IPS DF 19.7 (cell line): ENCODE data around the gene PRKCZ.

ENCODE experiments used
- DNase-seq: peaks from one replicate; pipeline ENCODE4 v3.0.0-alpha.2; 2013; ENCODE audit warnings: low read depth, low spot score

Gene PRKCZ

GRCh38 chr1:2209400-2210083 is 159.3 kb downstream of the PRKCZ start:
- DNase-seq = no peak

DNA sequence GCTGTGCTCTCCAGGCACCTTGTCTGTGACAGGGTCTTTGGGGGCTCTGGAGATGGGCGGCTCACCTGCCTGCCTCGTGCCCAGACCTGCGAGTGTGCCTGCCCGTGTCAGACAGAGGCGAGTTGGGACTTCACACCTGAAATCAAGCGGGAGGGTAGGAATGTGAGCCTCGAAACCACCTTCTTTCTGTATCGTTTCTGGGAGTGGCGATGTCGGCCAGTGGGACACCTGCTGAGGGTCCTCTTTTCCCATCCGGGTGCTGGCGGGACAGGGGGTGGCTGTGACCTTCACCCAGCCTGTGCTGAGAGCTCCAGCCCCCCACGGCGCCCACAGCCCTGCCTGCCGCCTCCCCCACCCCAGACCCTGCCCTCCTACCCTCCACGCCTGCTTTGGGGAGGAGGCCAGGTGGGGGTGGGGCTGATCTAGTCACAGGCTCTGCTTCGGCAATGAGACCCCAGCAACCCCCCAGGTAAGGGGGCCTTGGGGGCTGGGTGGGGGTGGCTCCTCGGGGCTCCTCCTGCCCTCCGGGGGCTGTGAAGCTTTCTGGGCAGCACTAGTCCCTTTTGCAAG is 160.0 kb downstream of the PRKCZ start:
- DNase-seq = no peak

- DNase-seq = no peak
Observed at GRCh38 chr1:2210786-2211185, 160.6 kb downstream of the PRKCZ start.

DNA sequence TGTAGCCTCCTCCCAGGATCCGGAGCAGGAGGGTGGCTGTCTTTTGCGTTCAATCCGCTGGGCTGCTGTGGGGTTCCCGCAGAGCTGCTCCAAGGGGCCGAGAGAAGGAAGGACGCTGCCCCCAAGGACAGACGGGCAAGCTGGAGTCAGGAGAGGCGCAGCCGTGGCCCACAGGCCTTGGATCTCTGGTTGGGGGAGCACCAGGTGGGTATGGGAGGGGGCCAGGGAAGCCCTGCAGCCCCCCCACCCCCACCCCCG is 162.0 kb downstream of the PRKCZ start:
- no peak for DNase-seq

GRCh38 chr1:2212532-2213491 is 162.6 kb downstream of the PRKCZ start:
- DNase-seq = no peak

DNA sequence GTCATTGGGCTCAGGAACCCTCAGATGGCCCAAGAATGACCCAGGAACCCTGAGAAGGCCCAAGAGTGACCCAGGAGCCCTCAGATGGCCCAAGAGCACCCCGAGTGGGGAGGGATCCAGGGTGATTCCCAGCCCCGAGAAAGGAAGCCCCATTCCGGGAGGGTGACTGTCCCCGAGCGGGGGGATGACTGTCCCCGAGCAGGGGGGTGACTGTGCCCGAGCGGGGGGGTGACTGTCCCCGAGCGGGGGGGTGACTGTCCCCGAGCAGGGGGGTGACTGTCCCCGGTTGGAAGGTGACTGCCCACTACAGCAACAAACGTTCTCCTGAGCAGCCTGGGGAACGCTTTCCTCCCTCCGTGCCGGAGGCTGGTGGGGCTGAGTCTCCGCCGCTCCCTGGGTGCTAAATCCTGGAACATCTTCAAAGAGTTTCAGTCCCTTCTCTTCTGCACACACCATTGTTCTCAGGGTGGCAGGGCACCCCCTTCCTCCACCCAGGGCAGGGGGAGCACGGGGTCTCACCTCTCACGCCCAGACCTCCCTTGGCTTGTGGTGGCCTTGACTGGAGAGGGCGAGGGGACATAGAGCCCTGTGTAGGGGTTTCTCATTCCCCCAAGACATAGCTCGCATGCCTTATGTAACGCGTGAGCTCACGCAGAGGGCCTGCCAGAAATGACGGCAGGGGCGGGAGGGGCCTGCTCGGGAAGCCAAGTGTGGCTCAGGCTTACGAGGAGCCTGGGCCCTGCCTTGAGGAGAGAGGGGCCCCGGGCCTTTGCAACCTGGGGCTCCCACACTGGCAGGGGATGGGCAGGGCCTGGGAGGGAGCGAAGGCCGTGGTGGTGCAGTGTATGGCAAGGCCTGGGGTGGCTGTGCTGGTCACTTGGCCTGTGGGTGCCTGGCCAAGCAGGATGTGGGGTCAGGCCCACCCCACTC is 163.6 kb downstream of the PRKCZ start:
- DNase-seq = no peak

- no peak for DNase-seq
Observed at GRCh38 chr1:2214541-2215241, 164.5 kb downstream of the PRKCZ start.

GRCh38 chr1:2215329-2215728 is 165.1 kb downstream of the PRKCZ start:
- DNase-seq = no peak

DNA sequence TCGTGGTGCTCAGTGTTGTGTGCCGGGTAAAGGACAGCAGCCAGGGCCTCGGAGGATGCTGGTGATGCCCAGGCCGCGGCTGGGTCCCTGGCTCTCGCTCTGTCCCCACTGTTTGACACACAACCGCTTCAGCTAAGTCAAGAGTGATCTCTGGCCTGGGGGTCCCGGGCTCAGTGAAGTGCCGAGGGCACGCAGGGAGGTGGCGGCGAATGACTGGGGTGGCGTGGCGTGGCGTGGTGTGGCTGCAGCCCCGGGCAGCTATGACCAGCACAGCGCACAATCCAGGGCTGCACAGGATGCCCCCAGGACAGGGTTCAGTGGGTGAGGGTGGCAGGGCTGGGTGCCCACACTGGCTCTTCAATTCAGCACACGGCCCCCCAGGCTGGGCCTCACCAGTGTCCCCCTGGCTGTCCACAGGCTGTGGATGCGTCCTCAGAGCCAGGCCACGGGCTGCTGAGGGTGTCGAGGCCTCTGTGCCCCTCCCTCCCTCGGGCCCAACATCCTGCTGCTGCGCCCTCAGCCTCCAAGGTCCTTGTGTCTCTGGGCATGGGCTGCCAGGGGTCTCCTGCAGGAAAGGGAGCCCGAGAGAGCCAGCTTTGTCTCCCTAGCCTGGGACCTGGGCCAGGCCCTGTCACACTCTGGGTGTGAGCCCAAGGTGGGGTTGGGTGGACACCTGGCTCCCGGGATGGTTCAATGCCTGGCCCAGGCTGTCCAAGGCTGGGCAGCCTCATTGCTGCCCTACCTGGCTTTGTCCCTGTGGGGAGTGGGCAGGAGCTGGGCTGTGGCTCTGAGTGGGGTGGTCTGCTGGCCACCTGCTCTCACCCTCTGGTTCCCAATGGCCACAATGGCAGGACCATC is 165.9 kb downstream of the PRKCZ start:
- no peak for DNase-seq

- DNase-seq = no peak
Observed at GRCh38 chr1:2216767-2217058, 166.5 kb downstream of the PRKCZ start.

DNA sequence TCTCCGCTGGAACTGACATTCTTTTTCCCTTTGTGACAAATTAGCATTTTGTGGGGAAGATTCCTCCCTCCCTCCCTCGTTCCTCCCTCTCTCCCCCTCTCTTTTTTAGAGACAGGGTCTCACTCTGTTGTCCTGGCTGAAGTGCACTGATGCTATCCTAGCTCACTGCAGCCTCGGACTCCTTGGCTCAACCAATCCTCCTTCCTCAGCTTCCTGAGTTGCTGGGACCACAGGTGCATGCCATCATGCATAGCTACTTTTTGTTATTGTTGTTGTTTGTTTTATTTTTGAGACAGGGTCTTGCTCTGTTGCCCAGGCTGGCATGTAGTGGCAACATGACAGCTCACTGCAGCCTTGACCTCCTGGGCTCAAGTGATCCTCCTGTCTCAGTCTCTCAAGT is 171.1 kb downstream of the PRKCZ start:
- DNase-seq = no peak

DNA sequence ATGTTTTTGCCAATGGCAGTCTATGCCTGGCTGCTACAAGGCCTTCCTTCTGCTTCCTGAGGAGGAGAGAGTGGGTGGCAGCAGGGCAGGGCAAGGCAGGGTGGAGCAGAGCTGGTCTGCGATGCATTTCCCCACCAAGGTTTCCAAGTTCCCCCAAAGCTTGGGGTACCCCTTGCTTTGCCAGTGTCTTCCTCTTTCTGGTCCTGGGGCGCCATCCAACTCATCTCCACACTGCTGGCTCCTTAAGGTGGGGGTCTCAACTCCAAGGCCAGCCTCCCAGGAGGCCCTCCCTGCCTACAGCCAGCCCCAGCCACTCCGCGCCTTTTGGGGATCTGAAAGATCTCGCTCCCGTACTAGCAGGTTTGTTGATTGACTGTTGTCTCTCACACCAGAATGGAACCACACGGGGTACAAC is 174.0 kb downstream of the PRKCZ start:
- no peak for DNase-seq

DNA sequence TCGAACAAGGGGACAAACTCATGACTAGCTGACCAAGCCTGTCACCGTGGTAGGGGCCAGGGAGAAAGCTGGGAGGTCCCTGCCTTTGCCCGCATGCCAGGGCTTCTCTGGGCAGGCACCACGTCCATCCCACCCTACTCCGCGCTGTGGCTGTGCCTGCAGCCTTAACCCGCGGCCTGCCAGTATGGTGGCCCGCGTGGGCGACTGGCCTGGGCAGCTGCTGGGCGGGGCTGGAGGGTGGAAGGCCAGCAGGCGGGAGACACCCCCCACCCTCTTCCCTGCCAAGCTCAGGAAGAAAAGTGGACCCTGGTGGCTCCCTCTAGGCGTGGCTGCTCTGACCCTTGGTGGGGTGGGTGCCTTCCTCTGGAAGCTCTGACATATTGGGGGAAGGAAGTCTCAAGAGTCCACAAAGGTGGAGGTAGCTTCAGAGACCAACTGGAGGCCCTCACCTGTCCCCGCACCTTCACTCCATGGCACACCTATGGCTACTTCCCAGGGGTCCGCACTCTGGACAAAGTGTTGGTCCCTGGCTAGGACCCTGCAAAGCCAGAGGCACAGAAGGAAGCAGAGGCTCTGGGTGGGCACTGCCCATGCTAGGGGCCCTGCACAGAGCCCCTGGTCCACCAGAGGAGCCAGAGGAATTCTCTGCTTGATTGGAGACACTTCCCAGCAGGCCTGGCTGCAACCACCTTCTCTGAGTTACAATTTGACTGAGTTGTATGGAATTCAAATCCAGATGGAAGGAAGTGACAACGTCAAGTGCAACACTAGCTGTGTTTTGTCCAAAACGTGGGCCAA is 174.6 kb downstream of the PRKCZ start:
- DNase-seq = no peak

DNA sequence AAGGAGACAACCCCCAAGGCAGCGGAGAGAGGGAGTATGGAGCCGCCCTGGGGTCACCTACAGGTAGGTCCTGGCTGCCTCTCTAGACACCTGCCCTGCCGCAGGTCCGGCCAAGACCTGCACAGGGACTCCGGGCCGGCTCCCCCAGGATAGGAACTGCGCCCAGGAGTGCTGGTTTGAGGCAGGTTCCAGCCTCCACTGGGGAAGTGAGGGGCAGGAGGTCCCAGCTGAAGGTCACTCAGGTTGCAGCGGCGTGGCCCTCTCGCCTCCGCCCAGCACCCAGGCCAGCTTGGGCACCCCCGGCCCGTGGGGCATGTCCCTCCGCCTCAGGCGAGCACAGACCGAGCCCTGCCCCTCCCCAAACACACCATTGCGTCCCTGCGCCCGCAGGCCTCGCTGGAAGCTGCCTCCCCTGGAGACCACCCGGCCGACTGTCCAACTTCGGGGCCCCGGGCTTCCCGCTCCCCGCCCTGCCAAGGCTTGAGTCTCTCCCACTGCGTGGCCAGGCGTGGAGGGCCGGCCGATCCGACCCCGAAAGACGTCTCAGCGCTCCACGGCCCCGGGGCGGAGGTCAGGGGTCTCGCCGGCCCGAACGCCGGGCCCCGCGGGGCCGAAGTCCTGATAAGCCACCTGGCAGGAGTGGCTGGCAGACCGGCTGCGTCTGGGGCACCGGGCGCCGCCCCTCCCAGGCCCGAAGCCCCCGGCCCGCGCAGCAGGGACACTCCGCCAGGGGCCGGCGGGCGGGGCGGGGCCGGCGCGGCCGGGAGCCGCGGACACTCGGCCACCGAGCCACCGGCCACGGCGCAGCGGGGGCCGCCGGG is 176.5 kb downstream of the PRKCZ start:
- DNase-seq = no peak

DNA sequence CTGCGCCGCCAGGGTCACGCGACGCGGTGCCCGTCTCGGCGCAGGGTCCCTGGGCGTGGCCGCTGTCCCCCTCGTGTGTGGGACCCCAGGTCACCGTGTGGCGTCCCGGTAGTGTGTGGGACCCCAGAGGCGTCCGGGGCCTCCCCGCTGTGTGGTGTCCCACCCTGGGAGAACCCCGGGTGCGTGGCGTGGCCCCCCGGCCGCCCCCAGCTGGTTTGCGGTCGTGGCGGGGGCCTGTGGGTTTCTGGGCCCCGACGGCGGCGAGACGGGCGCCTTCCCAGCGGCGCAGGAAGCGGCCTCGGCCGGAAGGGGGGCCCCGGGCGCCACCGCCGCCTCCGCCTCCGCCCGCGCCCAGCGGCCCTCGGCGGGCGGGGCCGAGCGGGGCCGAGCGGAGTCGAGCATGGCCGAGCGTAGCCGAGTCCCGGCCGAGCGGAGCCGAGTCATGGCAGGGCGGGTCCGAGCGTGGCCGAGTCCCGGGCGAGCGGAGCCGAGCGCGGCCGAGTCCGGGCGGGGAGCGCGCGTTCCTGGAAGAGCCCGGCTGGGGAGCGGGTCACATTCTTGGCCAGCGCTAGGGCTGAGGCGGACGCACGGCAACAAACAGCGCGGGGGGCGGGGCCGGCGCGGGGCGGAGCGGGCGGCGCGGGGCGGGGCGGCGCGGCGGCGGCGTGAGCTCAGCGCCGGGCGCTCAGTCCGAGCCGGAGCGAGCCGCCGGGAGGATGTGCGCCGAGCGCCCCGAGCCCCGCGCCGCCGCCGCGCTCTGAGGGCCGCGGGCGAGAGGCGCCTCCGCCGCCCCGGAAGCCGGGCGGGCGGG is 177.3 kb downstream of the PRKCZ start:
- DNase-seq = no peak

GRCh38 chr1:2228157-2228594 is 178.0 kb downstream of the PRKCZ start, which contains the start of gene SKI:
Gene SKI, plus strand, starts transcription at chr1:2228319. Its CDS starts 448 bp downstream, at chr1:2228767.
- no peak for DNase-seq

DNA sequence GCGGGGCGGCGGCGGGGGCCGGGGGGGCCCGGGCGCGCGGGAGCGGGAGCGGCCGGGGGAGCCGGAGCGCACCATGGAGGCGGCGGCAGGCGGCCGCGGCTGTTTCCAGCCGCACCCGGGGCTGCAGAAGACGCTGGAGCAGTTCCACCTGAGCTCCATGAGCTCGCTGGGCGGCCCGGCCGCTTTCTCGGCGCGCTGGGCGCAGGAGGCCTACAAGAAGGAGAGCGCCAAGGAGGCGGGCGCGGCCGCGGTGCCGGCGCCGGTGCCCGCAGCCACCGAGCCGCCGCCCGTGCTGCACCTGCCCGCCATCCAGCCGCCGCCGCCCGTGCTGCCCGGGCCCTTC is 178.5 kb downstream of the PRKCZ start:
- DNase-seq = no peak
